RCC 7860 (cell line): ENCODE data around the gene BICD2.

Experiments used
- DNase-seq: peaks from one replicate; pipeline ENCODE4 v3.0.0-alpha.2; 2015; ENCODE audit warnings: low spot score
- FAIRE-seq: peaks from 2 replicates; lab custom pipeline; 2012; peaks lifted over from hg19 to GRCh38; lab: Jason Lieb, UNC

Gene BICD2

DNA sequence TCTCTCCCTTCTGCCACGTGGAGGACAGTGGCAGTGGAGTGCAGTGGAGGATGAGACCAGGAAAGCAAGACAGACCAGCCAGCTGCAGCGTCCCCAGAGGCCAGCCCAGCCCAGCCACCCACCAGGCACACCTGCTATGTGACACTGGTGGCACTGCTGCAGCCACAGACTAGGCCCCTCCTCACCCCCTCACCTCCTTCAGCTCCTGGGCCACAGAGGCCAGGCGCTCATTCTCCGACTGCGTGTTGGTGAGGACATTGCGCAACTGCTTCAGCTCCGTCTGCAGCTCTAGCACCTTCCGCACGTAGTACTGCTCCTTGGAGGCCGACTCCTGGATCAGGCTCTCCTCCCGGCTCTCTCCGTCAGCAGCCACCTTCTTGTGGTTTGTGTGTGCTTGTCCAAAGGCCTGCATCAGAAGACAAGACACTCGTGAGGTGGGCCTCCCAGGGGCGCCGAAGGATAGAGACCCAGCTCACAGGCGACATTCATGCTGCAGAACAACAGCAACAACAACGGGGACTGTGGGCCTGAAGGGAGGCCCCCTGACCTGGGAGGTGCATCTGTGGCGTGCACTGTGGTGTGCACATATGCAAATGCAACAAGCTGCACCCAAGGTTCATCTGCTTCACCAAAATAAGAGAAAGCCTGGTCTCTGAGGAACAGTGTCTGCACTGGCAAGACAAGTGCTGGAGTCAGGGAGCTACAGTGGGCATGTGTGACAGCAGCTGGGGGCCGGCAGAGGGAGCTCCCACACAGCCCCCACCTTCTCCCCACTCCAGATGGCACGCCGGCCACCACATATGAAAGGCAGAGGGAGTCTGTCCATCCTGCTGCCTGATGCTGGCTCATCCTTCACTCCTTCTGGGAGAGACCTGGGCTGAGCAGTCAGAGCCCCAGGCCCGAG is 35.5 kb downstream of the BICD2 start:
- no peak for DNase-seq
- no peak for FAIRE-seq

- no peak for DNase-seq
- no peak for FAIRE-seq
Observed at GRCh38 chr9:92727716-92728700, 36.6 kb downstream of the BICD2 start.

GRCh38 chr9:92726971-92727715 is 37.5 kb downstream of the BICD2 start:
- no peak for DNase-seq
- no peak for FAIRE-seq

DNA sequence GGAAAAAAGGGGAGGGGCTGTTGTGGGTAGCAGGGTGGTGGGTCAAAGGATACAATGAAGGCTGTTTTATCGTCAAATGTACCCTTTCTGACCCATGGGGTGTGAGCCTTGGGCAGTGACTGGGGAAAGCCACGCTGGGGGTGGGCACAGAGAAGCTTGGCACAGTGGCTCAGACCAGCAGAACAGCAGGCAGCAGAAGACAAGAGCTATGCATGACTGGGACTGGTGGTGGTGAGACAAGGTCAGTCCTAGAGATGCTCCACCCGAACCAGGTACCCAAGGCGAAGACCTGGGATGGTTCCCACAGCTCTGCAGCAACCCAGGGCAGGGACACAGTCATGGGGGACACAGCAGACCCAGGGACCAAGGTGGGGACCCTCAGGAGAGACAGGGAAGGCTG is 38.3 kb downstream of the BICD2 start:
- no peak for FAIRE-seq
- no peak for DNase-seq

GRCh38 chr9:92725766-92726165 is 38.9 kb downstream of the BICD2 start:
- DNase-seq = no peak
- FAIRE-seq = no peak

DNA sequence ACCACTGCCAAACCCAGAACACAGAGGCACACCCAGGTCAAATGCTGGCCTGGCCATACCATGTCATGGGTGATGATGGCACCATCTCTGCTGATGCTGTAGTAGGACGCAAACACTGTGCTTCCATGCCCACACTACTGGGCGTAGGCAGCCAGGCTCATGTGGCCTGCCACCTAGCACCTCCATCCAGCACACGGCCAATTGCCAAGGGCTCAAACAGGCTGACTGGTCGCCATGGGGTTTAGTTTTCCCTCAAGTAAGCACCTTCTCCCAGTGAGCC is 39.4 kb downstream of the BICD2 start:
- FAIRE-seq = no peak

GRCh38 chr9:92724528-92725265 is 39.9 kb downstream of the BICD2 start:
- FAIRE-seq = no peak
- no peak for DNase-seq

More for the DNA sequence above, 39.4 kb downstream of the BICD2 start:
- no peak for DNase-seq

GRCh38 chr9:92723801-92724323 is 40.8 kb downstream of the BICD2 start:
- FAIRE-seq (no peak), DNase-seq (no peak)

DNA sequence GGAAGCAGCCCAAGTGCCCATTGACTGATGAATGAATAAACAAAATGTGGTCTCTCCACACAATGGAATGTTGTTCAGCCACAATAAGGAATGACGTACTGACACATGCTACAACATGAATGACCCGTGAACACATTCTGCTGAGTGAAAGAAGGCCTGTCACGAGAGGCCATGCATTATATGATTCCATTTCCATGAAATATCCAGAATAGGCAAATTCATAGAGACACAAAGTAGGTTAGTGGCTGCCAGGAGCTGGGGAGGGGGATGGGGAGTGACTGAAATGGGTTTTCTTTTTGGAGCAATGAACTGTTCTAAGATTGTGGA is 41.4 kb downstream of the BICD2 start:
- FAIRE-seq (no peak), DNase-seq (no peak)

GRCh38 chr9:92722386-92723298 is 42.0 kb downstream of the BICD2 start:
- FAIRE-seq (no peak), DNase-seq (no peak)

- DNase-seq (no peak), FAIRE-seq (no peak)
Observed at GRCh38 chr9:92721548-92721947, 43.1 kb downstream of the BICD2 start.

- no peak for DNase-seq
- FAIRE-seq = no peak
Observed at GRCh38 chr9:92720807-92721535, 43.7 kb downstream of the BICD2 start.

DNA sequence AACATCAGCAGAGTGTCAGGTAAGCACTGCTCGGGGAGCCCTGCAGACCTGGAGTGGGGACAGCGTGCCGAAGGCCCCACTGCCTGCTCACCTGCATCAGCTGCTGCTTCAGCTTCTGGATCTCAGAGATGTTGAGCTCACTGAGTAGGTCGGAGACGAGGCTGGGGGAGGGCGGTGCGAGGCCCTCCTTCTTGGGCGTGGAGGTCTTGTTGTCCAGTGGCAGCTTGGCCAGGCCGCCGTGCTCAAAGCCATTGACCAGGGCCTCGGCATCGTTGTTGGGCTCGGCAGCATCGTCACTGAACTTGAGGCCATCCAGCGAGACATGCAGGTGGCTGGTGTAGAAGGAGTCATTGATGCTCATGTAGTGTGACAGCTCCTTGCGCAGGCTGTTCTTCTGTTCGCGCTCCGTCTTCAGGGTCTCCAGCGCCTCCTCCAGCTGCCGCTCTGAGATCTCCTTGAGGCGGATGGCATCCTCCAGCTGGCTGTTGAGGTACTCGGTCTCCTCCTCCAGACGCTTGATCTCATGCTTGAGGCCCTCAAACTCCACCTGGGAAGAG is 44.3 kb downstream of the BICD2 start:
- DNase-seq (no peak), FAIRE-seq (no peak)

GRCh38 chr9:92719028-92719647 is 45.5 kb downstream of the BICD2 start:
- FAIRE-seq (no peak), DNase-seq (no peak)

DNA sequence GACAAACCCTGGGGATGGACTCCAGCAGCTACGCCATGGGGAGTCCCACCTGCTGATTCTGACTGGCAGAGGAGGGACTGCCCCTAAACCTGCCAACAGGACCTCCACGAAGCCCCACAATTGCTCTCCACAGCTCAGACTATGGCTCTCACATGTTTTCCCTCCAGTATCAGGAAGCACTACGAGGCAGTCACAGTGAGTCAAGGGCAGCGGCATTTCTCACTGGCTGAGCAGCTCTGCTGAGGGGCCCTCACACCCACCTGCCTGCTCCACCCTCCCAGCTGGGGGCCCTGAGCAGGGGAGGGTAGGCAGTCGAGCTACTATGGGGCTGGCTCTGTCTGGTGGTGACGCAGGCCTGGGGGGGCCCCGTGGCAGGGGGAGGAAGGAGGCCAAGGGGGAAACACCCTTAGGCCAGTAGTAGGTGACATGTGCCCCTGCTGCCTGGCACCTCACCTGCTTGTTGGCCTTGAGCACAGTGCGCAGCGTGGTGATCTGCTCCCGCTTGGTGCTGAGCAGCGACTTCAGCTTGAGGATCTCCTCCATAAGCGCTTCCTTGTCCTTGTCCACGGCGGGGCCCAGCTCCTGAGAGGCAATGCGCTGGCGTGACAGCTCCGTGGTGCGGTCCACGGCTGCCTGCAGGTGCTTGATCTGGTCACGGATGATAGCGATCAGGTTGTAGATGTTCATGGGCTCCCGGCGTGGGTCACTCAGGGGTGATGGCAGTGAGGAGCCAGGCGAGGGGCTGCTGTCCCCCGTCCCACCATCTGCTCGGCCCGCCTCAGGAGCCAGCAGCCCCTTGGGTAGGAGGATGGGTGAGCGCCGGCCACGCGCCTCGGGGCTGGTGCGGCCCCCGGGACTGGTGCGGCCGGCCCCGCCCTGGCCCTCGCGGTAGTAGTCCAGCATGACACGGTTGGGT is 46.3 kb downstream of the BICD2 start:
- DNase-seq (no peak), FAIRE-seq (no peak)

DNA sequence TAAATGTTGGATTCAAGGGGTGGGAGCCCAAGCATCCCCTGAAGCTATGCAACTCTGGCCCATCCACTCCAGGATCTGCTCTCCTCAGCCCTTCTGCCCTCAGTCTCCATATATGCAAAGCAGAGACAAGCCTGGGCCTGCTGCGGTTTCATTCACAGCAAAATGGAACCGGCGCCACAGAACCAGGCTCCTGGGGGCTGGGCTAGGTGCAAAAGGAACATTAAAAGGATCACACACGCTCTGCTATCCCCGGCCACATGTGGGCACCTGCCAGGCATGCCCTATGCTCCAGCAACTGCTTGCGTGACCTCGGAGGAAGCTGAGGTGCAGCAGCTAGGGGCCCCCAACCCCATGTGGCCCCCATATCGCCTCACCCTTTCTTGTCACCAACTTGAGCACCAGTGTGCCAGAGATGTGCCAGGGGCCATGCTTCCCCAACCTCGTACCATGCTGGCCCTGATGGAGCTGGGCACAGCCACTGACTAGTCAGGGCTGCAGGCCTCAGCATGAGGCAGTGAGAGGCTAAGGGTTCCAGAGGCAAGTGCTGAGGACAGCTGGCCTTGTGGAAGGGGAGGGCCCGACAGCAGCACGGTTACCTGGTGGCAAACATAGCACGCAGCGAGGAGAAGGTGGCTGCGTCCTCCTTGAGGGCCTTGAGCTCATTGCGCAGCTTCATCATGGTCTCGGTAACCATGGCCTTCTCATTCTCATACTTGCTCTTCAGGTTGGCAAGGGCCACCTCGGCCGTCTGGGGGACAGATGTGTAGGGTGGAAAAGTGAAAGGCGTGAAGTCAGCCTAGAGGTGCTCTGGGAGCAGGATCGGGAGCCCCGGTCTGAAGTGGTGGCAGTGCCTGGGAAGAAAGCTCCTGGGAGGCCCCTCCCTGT is 47.2 kb downstream of the BICD2 start:
- DNase-seq (no peak), FAIRE-seq (no peak)
